T-helper 1 cell (primary cell): Measurements from ENCODE around the gene FZD10.

Experiments
- DNase-seq, 5 donors: peaks; one replicate each; pipeline ENCODE4 v3.0.0-alpha.2; 2012 to 2020

The FZD10 gene

GRCh38 chr12:130132831-130133511 is 29.3 kb upstream of the FZD10 start:
- DNase-seq, result no peak

GRCh38 chr12:130133851-130134562 is 28.3 kb upstream of the FZD10 start:
- no peak for DNase-seq

DNA sequence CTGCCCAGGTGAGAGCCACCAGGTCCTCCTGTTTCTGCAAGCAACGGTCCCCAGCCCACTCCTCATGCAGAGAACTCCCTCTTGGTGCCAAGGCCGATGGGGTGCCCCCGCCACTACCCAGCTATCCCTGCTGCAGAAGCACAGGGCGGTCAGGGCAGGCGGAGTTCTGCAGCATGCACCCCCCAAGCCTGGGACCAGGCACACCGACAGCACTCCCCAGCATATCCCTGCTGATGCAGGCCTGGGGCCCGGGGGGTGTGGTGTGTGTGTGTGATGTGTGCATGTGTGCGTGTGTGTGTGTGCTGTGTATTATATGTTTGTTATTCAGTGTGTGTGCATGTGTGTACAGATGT is 27.7 kb upstream of the FZD10 start:
- DNase-seq, result no peak

GRCh38 chr12:130136509-130137039 is 25.7 kb upstream of the FZD10 start:
- DNase-seq, result no peak

- no peak for DNase-seq
Observed at GRCh38 chr12:130137040-130138018, 24.9 kb upstream of the FZD10 start.

GRCh38 chr12:130138478-130138877 is 23.8 kb upstream of the FZD10 start:
- no peak for DNase-seq

GRCh38 chr12:130139567-130140421 is 22.5 kb upstream of the FZD10 start:
- no peak for DNase-seq

DNA sequence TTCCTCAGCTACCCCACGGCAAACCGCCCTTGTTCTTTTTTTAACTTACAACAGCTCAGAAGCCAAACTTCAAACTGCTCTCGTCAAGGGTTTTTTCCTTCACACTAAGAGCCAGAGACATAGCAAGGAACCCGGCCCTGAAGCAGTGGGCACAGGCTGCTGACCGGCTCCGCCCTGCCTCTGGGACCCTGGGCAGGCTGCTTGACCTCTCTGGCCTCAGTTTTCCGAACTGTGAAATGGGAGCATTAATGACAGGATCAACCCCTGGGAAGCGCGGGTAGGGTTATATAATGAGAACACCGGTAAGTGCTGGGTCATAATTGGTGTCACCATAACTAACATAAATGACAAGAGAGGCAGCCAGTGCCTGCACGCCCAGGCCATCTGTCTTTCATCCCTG is 21.2 kb upstream of the FZD10 start:
- no peak for DNase-seq

GRCh38 chr12:130141901-130142683 is 20.2 kb upstream of the FZD10 start:
- no peak for DNase-seq

GRCh38 chr12:130142736-130143135 is 19.5 kb upstream of the FZD10 start:
- no peak for DNase-seq

- no peak for DNase-seq
Observed at GRCh38 chr12:130143136-130143535, 19.1 kb upstream of the FZD10 start.

- DNase-seq, result no peak
Observed at GRCh38 chr12:130144256-130144655, 18.0 kb upstream of the FZD10 start.

- no peak for DNase-seq
Observed at GRCh38 chr12:130145731-130146130, 16.5 kb upstream of the FZD10 start.

DNA sequence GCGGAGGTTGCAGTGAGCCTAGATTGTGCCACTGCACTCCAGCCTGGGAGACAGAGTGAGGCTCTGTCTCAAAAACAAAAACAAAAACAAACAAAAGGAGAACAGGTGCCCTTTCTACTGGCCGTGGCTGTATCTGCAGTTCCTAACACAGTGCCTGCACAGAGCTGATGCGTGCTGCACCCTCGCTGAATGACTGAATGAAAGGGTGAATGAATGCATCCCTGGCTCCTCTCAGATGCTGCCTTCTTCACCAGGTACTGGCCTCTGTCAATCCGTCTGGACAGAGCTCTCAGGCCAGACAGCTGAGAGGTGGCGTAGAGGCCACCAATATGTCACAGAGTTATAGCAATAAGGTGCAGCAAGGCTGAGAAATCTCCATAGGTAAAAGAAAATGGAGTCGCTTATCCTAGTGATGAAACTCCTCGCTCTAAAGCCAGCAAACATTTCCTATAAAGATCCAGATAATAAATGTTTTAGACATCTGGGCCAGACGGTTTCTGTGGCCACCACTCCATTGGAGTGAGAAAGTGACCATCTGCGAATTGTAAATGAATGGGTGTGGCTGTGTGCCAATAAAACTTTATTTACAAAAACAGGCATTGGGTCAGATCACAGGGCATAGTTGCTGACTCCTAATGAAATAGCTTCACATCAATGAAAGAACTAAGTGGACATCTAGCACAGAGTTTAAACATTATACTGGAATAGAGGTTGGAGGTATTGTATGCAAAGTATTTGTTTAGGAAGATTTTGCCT is 15.9 kb upstream of the FZD10 start:
- no peak for DNase-seq

DNA sequence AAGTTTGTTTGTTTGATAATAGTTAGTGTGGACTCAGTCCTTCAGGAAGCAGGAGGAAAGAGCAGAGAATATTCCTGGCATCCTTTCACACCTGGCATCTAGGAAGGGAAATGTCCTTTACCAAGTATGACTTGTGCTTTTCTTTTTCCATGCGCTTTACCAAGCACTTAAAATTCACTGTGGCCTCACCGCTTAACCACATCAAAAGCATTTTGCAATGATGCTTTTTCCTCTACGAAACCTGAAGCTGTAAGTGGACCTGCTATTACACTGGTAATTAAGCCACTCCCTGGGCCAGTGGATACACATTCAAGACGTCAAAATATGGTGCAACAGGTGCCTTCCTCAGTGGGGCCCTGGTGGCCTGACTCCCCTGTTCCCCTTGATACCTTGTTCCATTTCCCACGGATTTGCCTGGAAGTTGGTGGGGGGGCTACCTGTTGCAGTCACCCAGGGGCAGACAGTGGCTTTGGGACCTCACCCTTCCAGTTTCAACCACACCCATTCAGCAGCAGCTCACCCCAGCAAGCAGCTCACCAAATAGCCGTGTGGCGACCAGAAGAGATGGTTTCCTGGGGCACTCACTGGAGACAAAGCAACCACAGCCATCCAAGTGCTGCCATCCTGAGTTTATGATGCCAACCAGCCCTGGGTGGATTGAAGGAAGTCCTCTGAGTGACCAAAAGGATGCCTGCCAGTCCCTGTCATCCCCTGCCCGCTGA is 14.2 kb upstream of the FZD10 start:
- DNase-seq, result no peak

GRCh38 chr12:130151846-130152245 is 10.4 kb upstream of the FZD10 start:
- DNase-seq, result no peak

DNA sequence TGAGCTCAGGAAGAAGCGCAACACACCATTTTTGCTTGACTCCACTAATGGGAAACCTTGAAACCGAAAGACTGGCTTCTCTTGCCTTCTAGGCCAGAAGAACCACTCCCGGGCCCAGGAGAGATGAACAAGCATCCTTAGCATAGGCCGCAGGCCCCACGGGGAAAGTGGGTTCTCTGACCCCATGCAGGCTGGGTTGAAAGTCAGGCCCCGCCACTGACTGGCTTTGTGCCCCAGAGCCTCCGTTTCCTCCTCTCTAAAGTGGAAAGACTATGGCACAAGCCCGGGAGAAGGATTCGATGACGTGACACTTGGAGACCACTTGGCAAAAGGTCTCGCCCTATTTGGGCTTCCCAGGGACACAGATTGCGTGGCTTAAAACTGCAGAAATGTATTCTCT is 9.9 kb upstream of the FZD10 start:
- DNase-seq, result no peak

DNA sequence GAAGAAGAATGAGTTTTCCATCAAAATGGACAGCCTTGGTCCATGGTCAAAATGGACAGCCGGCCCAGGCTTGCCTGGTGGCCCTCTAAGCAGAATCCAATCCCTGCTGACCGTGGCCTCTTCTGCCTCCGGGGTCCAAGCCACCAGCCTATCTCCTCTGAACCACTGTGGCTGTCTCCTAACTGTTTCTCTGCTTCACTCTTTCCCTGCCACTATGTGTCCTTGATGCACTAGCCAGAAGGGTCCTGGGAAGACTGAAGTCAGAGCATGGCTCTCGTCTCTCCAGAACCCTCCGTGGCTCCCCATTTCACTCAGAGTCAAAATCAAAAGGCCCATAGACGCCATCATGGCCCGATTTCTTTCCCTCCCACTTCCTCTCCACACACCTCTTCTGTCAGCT is 8.5 kb upstream of the FZD10 start:
- DNase-seq, result no peak

DNA sequence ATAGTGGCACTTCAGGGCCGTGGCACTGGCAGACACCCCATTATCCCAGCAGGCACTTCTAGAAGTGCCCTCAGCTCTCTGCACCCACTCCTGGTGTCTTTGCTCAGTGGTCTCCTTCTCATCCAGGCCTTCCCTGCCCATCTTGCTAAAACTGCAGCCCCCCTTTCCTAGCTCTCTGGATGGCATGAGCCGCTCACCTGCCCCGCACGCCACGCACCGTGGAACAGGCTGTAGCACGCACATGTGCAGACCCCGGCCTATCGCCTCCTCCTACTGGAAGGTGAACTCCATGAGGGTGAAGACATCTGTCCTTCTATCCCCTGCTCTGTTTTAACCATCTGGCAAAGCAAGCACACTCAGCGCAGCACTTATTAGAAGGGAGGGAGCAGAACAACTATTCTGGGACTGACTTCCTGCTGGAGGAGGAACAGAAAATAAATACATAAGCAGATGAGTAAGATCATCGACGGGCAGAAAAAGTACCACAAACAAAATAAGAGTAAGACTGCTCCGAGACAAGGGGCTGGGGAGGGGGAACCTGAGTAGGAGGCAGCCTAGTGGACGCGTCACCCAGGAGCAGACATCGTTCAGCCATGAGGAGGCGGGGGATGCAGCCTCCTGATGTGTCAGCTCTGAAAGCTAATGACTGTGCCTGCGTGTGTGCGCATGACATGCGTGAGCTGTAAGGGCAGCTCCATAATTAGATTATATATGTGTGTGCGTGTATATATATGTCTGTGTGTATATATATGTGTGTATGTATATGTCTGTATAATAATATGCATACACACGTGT is 7.8 kb upstream of the FZD10 start:
- DNase-seq, result no peak
